NCI-H1105 (cell line): ENCODE measurements around the gene CDH7.

Experiments used
- DNase-seq: peaks from one replicate; lab custom pipeline; 2025; lab: John Stamatoyannopoulos, UW

CDH7 gene

GRCh38 chr18:65768120-65768778, 17.4 kb downstream of the CDH7 start:
- DNase-seq = no peak

- no peak for DNase-seq
Observed at GRCh38 chr18:65769652-65770051, 18.8 kb downstream of the CDH7 start.

- DNase-seq = no peak
Observed at GRCh38 chr18:65786474-65786873, 35.7 kb downstream of the CDH7 start.

- DNase-seq = no peak
Observed at GRCh38 chr18:65788373-65788772, 37.6 kb downstream of the CDH7 start.

- DNase-seq = no peak
Observed at GRCh38 chr18:65790604-65791003, 39.8 kb downstream of the CDH7 start.

- no peak for DNase-seq
Observed at GRCh38 chr18:65791719-65792118, 40.9 kb downstream of the CDH7 start.

GRCh38 chr18:65792456-65793074, 41.8 kb downstream of the CDH7 start:
- no peak for DNase-seq

GRCh38 chr18:65808759-65809158, 57.9 kb downstream of the CDH7 start:
- DNase-seq = no peak

- DNase-seq = no peak
Observed at GRCh38 chr18:65811307-65811706, 60.5 kb downstream of the CDH7 start.

GRCh38 chr18:65815506-65815905, 64.7 kb downstream of the CDH7 start:
- DNase-seq = no peak

- DNase-seq = no peak
Observed at GRCh38 chr18:65817178-65817577, 66.4 kb downstream of the CDH7 start.

GRCh38 chr18:65821911-65822310, 71.1 kb downstream of the CDH7 start:
- no peak for DNase-seq

GRCh38 chr18:65822826-65823225, 72.0 kb downstream of the CDH7 start:
- DNase-seq = no peak

- no peak for DNase-seq
Observed at GRCh38 chr18:65827444-65827843, 76.6 kb downstream of the CDH7 start.

GRCh38 chr18:65835881-65836280, 85.1 kb downstream of the CDH7 start:
- DNase-seq = no peak

- no peak for DNase-seq
Observed at GRCh38 chr18:65846107-65846506, 95.3 kb downstream of the CDH7 start.

GRCh38 chr18:65852273-65852672, 101.5 kb downstream of the CDH7 start:
- DNase-seq = no peak

- no peak for DNase-seq
Observed at GRCh38 chr18:65859075-65859474, 108.3 kb downstream of the CDH7 start.

- DNase-seq = no peak
Observed at GRCh38 chr18:65869527-65869926, 118.7 kb downstream of the CDH7 start.

GRCh38 chr18:65876310-65876709, 125.5 kb downstream of the CDH7 start:
- DNase-seq = no peak

GRCh38 chr18:65897292-65897691, 146.5 kb downstream of the CDH7 start:
- no peak for DNase-seq

GRCh38 chr18:65901522-65901921, 150.7 kb downstream of the CDH7 start:
- no peak for DNase-seq

- no peak for DNase-seq
Observed at GRCh38 chr18:65906621-65907034, 155.8 kb downstream of the CDH7 start.

- no peak for DNase-seq
Observed at GRCh38 chr18:65907281-65907680, 156.5 kb downstream of the CDH7 start.
